ENCODE data around the gene HTRA2. TPM values are rescaled to one million over a fixed set of nuclear protein-coding genes. Genes with fewer than 3 reads are reported as not detected.

The HTRA2 gene
- total RNA-seq, 1 experiment from 2014 or later: 24.9 TPM

- Histone ChIP-seq H3K4me2 (ENCODE audit: insufficient read depth, insufficient read length, low read length) (no peak overlapping the region), H3K56ac (ENCODE audit: insufficient read length, low read depth, low read length) (no peak overlapping the region), H3K27ac (ENCODE audit: insufficient read length, low read depth, low read length) (no peak overlapping the region), H2AFZ (ENCODE audit: low read length) (no peak overlapping the region), H3K79me1 (ENCODE audit: insufficient read depth, low read depth, low read length, poor library complexity, severe bottlenecking) (peaks cover 4% of the 10 kb centered on the region), H3T11ph (ENCODE audit: low read length) (no peak overlapping the region), H2BK12ac (ENCODE audit: insufficient read length, low read depth, low read length) (no peak overlapping the region), H3K79me2 (ENCODE audit: insufficient read depth, low read length) (peaks cover 4% of the 10 kb centered on the region; the same call in 1 of the 2 replicates), H2BK120ac (ENCODE audit: low read depth, low read length, poor library complexity, severe bottlenecking) (no peak overlapping the region), H3K23ac (ENCODE audit: insufficient read length, low read depth, low read length) (no peak overlapping the region), H4K20me1 (ENCODE audit: control insufficient read depth, insufficient read depth, insufficient read length) (no peaks in the 10 kb centered on the region), H3K27me3 (ENCODE audit: insufficient read depth, low read length) (peaks cover 3% of the 10 kb centered on the region; the same call in 1 of the 2 replicates), H3K18ac (ENCODE audit: insufficient read length, low read depth, low read length) (no peak overlapping the region), H3K23me2 (ENCODE audit: insufficient read length, low read depth, low read length, poor library complexity, severe bottlenecking) (peaks cover 8% of the 10 kb centered on the region), H4K5ac (ENCODE audit: insufficient read length, low read depth, low read length) (no peak overlapping the region), H3K9me3 (ENCODE audit: control insufficient read depth, low read depth, low read length) (no peaks in the 10 kb centered on the region), H2BK20ac (ENCODE audit: low read depth, low read length, poor library complexity, severe bottlenecking) (no peak overlapping the region), H4K91ac (ENCODE audit: insufficient read length, low read depth, low read length) (no peak overlapping the region), H3K4ac (ENCODE audit: low read depth, low read length) (no peak overlapping the region), H2BK5ac (ENCODE audit: insufficient read length, low read length) (no peak overlapping the region), H4K8ac (replicated peaks; ENCODE audit: insufficient read length, low read depth, low read length) (no peak overlapping the region), H2BK15ac (ENCODE audit: low read depth, low read length) (no peak overlapping the region), H3K9ac (ENCODE audit: extremely low read depth, insufficient read length, low read length) (no peak overlapping the region), H3K4me1 (ENCODE audit: insufficient read depth, low read length) (peaks cover 4% of the 10 kb centered on the region; the same call in 1 of the 2 replicates), H2AK5ac (ENCODE audit: insufficient read length, low read length) (no peak overlapping the region), H3K14ac (ENCODE audit: insufficient read depth, low read length) (no peak overlapping the region)
- Mint-ChIP-seq H3K36me3 (ENCODE audit: insufficient read depth in 1 of 3, low read depth in 3 of 3) (peaks cover 23 to 32% (median 30%) of the 10 kb centered on the region in 3 experiments), H3K4me1 (peaks cover 12 to 14% of the 10 kb centered on the region in 2 experiments), H3K9me3 (no peaks in the 10 kb centered on the region; a peak in 1 of 5 replicates), H3K27me3 (ENCODE audit: low read depth) (peaks cover 34% of the 10 kb centered on the region), H3K4me3 (no peak overlapping the region), H3K27ac (no peak overlapping the region)
- no peak for DNase-seq
- no peak for TF ChIP-seq CTCF (conservative IDR thresholded peaks at IDR 0.05)
- no CpG with 5 or more reads among the region's 10 CpGs for WGBS (ENCODE audit: extremely low coverage, insufficient read length, low lambda C conversion rate)
Observed at GRCh38 chr2:74524955-74525716, 4.6 kb upstream of the HTRA2 start.
